ENCODE measurements around the gene TSPAN14.

The TSPAN14 gene

DNA sequence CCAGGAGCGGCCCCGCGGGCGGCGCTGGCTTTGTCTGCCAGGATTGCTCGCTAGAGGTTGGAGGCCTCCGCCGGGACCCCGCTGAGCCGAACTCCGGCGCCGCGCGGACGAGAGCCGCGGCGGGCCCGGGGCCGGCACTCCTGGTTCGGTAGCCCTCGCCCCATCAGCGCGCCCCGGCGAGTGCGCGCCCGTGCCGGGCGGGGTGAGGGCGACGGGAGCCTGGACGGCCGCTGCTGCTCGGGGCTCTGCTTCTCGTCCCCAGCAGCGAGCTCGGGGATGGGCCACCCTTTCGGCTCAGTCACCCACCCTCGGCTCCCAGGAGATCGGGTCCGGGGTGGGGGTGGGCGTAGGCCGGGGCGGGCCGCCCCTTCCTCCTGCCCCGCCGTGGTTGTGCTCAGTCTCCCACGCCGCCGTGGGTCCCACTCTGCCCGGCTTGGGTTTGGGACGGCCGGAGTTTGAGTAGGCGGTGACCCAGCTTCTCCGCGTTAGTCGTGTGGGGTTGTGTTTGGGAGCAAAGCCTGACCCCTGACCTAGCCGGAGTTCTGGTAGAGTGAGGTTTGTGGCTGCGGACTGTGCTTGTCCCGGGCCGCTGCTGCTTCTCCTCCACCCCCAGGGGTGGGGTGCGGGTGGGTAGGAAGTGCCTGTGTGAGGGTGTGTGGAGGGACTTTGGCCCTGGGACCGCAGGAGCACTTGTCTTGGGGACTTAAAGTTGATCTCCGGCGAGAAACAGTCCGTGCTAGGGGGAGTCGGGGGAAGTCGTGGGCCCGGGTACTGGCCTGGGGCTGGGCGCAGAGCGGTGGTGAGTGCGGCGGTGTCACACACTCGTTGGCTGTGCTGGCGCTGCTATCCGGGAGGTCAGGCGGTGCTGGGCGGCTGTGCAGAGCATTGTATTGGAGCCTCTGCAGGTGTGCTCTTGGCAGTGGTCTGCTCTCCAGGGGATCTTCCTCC lies 677 bp downstream of the TSPAN14 start:
- DNase-seq (ENCODE audit: low read depth in 4 of 4, low spot score in 1 of 4) = no peak

DNA sequence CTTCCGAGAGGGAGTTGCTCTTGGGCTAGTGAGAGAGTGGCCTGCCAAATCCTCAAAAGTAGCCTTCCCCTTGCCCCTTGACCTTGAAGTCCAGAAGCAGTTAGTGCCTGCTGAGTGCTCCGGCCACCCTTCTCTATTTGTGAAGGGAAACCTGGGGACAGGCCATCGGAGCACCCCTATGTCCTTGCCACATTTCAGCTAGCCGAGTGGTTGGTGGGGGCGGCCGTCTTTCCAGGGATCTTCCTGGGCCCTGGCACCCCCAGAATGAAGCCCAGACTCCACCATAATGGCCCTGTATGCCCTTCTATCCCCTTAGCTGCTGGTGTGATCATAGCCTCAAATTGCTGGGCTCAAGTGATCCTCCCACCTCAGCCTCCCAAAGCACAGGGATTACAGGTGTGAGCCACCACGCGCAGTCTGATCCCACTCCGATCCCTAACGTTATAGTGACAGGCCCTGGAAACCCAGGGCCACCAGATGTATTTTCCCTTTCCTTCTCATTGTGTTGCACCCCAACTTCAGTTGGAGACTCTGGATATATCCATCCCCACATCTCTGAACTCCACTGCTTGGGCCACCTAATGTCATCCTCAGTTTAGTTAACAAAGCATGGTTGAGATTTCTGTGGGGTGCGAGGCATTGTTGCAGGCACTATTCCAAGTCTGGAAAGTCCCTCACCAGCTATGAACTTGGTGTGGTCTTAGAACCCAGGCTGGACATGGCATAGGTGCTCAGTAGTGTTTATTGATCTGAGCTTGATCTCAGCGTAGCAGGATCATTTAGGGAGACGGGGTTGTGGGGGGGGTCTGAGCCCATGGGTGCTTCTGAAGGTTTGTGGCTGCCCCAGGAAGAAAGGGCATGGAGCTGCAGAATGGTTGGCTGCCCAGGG lies 1.6 kb downstream of the TSPAN14 start:
- DNase-seq (ENCODE audit: low read depth in 4 of 4, low spot score in 1 of 4) = no peak

DNA sequence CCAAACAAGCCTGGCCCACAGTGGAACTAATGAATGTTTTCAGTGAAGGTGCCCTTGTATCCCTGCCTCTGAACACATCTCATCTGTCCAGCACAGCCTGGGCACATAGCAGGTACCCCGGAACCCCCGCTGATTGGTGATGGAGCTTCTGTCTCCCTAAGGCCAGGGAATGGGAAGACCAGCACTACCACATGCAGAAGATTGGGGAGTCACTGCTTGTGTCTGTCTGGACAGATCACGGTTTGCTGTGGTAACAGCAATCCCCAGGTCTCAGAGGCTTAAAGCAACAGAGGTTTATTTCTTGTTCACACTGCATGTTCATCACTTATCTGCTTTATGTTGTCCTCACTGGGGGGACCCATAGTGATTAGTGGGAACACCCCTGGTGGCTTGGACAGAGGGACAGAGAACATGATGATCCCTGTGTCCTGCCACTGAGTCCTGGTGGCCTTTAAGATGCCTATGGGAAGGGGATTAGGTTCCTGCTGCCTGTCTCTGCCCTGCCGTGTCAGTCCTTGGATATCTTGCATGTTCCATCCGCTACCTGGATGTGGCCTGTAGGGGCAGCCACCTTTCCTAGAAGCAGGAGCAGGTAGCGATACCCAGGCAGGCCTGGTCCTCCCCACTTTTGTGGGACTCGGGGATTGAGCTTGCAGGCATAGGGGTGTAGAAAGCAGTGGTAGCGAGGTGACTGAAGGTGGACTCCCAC lies 3.6 kb downstream of the TSPAN14 start:
- no peak for DNase-seq (ENCODE audit: low read depth in 4 of 4, low spot score in 1 of 4)

DNA sequence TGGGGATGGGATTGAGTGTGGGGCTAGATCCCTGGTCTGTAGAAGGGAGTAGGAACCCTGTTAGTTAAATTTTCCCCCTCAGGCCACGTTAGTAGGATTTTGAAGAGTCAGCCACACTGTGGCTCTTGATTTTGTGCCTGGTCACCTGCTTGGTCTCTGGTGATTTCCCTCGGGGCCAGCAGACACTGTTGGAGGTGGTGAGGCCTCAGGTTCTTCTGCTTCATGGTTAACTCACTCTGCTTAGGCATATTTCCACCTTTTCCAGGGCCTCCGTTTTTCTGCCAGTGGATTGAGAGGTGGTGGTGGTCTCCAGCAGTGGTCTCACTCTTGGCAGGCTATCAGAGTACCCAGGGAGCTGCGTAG lies 4.1 kb downstream of the TSPAN14 start:
- DNase-seq (ENCODE audit: low read depth in 4 of 4, low spot score in 1 of 4) = no peak

DNA sequence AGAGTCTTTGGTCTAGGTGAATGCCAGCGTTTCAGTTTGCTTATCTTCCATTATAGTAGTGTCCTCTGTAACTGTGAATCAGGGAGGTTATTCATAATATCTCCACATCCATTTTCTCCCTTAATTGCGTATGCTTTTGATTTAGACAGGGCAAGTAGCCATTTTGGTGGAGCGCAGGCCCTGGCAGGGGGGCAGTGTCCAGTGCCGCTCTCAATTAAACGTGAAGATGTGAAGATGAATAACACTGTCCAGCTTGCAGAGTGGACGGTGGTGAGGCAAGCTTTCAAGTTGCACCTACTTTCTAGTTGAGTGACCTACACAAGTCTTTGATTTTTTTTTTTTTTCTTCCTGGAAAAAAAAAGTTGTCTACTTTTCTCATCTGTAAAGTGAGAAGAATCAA lies 4.5 kb downstream of the TSPAN14 start:
- no peak for DNase-seq (ENCODE audit: low read depth in 4 of 4, low spot score in 1 of 4)

DNA sequence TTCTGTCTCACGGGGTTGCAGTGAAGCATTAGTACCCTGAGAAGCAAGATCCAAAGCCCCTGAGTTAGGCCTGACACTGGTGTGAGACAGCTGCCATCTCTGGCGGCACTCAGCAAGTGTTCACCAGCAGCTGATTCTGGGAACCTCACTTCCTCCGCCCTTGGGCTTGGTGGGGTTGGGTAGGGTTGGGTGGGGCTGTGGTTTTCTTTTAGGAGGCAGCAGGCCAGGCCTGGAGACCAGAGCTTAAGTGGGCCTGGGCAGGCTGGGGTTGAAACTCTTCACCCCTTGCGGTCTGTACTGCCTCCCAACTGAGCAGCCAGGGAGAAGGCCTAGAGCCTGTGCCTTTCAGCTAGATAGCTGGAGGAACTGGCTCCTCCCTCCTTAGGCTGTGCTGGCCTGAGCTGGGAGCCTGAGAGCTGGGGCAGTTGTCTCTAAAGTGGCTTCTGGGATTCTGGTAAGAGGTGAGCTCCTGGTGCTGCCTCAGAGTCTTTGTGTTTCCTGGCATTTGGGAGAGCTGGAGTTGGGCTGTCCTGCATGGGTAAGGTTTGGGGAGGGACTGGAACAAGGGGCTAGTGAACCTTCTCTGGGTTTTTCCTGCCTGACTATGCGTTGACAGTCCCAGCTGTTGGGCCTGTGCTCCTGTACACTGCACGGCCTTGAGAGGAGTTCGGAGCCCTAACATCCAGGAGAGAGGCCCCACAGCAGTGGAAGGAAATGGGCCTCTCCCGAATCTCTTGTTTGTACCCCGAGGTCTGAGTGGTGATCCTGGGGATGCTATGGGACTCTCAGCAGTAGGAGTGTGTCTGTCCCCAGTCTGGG lies 5.1 kb downstream of the TSPAN14 start:
- peak in 1 of 4 experiments; percentile 33 for DNase-seq (ENCODE audit: low read depth in 4 of 4, low spot score in 1 of 4)

DNA sequence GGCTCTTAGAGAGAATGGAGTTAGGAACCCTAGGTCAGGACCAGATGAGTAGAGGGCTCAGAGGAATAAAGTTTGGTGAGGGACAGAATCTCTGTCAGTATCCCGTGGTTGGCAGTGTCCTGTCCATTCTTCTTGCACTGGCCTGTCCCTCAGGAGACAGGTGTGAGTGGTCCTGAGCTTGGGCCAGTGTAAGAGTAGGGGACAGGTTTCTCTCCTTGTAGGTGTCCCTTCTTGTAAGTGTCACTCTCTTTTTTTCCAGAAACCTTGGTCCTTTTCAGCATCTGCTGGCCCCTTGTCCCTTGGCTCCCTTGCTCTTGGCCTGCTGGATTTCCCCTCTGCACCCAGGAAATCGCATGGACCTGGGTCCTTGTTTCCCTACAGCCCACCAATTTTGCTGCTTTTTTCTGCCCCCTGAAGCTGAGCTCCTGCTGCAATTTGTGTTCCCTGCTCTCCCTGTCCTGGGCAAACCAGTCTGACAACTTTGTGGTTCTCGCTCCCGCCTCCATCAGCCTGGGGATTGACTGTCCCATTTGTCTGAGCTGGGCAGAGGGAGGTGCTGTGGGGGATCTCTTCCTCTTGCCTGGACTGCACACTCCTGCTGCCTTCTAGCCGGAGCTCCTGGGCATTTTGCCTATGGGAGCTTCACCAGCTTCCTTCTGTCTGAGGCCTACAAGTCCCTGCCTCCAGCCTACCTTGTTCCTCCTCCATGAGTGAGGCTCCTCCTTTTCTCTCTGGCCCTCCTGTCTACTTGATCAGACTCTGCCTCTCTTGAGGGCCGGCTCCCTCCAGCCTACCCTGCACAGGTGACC lies 6.5 kb downstream of the TSPAN14 start:
- DNase-seq (ENCODE audit: low read depth in 4 of 4, low spot score in 1 of 4) = no peak

DNA sequence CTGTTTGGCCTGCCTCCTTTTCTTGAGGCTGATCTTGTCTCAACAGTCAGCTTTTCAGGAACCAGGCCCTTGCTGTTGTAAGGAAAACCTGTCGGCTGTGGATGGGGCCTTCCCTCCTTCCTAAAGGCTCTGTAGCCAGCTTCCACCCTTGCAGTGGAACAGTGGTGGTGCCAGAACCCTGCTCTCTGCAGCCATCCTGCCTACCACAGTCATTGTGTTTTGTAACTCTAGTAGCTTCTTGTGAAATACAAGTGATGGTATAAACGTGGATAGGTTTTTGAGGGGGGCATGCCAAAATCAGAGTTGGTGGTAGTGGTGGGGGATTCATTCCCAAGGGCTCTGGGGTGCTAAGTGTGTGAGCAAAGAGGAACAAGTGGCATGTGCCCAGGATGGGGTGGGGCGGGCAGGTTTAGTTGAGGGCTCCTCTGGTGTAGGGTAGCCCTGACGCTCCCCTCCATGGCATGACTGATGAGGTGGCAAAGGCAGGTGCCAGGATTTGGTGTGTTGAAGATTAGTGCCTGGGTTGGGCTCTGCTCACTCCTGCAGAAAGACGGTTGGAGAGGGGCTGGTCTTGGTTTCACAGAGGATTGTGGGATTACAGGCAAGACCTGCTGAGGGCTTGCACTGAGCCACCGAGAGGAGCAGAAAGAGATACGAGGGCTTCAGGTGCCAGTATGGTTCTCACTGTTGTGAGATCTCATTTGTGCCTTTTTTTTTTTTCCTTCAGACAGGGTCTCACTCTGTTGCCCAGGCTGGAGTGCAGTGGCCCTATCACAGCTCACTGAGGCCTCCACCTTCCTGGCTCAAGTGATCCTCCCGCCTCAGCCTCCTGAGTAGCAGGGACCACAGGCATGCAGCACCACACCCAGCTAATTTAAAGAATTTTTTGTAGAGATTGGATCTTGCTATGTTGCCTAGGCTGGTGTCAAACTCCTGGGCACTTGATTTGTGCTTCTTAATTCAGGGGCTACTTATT lies 7.4 kb downstream of the TSPAN14 start:
- no peak for DNase-seq (ENCODE audit: low read depth in 4 of 4, low spot score in 1 of 4)

DNA sequence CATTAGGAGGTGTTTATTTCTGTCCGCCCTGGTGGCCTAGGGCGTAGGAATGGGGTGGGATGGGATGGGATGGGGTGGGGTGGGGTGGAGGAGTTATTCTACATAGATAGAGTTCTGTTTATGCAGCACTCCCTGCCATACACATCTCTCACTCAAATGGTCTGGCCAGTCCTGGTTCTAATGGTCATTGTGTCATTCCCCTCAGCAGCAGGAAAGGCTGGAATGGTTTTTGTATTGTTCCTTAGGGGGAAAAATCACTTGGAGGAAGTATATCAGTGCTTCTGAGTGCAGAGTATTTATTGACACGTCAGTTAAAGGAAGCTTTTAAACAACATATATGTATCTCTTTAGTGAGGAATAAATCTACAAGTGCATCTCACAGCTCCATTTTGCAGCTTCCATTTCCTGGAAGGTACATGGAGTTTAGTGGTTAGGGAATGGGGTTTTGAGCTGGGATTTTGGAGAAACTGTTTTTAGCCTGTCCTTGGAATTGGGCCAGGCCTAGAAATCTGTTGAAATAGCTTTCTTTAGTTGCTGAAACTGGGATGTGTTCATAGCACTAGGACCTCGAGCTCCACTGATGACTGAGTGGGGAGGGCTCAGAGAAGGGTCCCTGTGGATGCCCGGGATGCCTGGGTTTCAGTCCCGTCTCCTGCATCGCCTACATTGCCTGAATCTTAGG lies 8.3 kb downstream of the TSPAN14 start:
- no peak for DNase-seq (ENCODE audit: low read depth in 4 of 4, low spot score in 1 of 4)

DNA sequence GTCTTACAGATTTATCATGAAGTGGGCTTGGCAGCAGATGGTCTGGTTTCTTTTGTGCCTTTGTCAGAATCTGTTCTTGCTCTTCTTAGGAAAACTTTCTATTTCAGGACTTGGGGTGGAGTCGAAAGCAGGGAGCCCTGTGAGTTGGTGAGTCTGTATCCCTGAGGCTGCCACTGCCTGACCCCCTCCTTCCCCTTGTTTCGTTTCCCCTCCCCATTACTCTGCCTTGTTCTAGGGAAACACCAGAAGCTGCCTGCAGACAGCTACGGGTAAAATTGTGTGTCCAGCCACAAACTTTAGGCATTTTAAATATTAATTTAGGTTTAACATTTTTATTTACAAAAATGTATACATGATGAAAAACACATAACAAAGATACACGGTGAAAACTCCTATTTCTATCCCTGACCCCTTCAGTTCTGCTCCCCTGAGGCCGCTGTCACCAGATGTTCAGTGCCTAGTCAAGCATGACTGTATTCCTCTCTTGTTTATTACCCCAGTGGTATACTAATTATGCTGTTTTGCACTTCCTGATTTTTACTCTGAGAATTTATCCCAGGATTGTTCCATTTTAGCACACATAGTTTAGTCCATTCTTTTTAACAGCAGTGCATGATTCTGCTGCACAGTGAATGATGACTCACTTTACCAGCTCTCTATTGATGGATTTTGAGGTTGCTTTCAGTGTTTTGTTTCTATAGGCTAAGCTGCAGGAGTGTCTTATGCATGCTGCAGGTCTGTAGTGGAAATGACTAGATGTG lies 9.1 kb downstream of the TSPAN14 start:
- DNase-seq (ENCODE audit: low read depth in 4 of 4, low spot score in 1 of 4) = no peak

DNA sequence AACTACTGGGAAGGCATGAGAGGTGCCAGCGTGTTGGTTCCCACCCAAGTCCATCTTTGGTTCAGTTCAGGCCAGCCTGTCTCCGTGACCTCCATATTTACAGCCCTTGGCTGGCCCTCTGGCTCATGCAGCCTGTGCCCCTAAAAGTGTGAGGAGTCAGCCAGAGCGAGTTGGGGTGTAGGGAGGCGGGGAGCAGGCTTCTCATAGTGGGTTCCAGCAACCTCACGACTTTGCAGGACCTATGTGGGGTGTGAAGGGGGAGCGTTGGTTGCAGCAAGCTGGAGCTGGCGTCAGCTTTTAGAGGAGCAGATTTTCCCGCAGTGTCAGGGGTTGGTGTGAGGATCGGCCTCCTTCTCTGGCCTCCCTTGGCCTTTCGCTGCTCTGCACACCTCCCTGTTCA lies 9.8 kb downstream of the TSPAN14 start:
- no peak for DNase-seq (ENCODE audit: low read depth in 4 of 4, low spot score in 1 of 4)

DNA sequence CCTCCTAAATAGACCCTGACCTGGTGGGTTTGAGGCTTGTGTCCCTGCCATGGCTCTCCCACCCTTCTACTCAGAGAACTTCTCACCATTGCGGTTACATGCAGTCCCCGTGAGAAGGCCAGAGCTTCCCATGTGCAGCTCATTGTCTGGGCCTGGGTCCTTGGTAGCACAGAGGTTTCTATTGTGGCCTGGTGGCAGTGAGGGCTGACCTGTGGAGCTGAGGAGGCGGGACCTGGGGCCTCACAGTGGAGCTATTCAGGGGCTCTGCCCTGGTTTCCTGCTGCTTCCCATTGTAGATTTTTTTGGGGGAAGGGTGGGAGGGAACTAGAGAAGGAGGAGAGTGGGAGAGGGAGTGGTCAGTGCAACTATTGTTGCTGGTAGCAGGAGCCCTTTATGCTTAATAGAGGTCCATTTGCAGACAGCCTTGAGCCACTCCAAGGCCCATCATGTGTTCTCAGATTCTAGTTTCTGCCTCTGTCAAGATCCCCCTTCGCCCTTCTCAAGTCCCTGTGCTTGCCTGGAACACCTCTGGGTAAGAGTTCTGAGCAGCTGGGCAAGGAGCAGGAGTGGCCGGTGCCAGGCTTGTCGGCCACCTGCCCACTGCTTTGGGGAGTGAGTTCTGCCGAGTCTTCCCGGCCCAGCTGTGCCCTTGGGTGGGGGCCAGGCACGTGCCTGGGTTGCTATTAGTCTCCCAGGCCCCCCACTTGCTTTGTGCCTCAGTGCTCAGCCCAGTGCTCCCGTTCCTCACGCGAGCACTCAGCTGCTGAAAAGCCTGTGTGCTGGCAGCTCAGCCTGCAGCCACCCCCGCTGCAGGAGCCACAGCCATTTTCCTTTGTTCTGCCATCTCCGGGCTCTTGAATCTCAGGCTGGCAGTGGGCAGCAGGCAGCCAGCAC lies 10.7 kb downstream of the TSPAN14 start:
- no peak for DNase-seq (ENCODE audit: low read depth in 4 of 4, low spot score in 1 of 4)

DNA sequence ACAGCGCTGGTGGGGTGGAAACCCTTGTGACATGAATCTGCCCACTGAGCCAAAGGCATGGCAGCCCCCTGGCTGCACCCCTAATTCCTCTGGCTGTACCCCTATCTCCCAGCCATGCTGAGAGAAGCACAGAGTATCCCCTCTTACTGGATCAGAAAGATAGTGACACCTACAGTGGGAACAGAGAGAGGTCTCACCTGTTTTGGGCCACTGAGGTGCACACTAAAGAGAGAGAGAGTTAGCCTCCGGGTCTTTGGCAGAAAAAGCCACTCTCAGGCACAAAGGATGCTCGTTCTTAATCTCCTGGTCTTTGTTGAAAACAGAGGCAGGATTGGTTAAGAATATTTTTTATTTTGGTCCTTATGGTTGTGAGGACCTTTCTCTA lies 11.3 kb downstream of the TSPAN14 start:
- DNase-seq (ENCODE audit: low read depth in 4 of 4, low spot score in 1 of 4) = no peak

DNA sequence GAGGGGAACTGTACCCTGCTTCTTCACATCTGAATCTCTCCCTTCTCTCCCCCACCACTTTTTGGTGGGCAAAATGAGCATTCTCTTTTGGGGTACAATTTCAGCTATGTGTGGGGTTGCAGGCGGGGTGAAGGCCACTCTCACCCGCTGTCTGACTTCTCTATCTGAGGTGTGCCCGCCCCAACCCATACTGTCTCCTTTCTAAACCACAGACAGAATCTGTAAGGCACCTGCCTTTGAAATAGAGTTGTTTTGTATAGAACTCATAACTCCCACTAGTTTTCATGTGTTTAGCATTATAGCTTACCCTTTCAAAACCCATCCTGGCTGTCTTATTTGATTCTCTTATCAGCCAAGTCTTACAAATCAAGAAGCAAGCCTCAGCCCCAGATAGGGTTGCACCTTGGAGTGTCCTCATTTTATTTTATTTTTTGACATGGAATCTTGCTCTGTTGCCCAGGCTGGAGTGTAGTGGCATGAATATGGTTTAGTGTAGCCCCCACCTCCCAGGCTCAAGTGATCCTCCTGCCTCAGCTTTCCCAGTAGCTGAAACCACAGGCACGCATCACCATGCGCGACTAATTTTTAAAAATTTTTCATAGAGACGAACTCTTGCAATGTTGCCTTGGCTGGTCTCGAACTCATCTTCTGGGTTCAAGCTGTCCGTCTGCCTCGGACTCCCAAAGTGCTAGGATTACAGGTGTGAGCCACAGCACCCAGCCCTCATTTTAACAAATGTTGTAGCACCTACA lies 11.9 kb downstream of the TSPAN14 start:
- no peak for DNase-seq (ENCODE audit: low read depth in 4 of 4, low spot score in 1 of 4)

DNA sequence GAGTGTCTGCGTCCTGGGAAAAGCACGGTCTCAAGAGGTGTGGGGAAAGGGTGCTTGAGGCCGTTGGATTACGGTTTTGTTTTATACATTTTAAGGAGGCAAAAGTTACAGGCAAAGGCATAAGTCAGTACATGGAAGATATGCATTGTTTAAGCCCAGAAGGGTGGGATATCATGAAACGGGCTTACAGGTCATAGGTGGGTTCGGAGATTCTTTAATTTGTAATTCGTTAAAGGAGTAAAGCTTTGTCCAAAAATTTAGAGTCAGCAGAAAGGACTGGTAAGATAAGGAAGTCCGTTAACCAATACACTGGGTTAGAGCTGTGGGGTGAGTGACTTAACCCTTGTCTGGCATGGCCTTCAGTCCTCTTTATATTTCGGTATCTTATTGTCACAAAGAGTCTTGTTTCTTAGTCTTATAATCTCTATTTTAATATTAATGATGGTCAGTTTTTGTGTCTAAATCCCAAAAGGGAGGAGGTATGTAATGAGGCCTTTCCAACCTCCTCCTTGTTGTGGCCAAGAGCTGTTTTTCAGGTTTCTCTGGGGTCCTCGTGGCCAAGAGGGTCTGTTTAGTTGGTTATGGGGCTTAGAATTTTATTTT lies 12.7 kb downstream of the TSPAN14 start:
- DNase-seq (ENCODE audit: low read depth in 4 of 4, low spot score in 1 of 4) = no peak

Data from stimulated activated CD4-positive, alpha-beta T cell treated with anti-CD3 and anti-CD28 coated beads, Interleukin-1b, Interleukin-23, amount 100 ng/mL, for 24 hours (primary cell).